PC-9 (cell line): ENCODE data around the gene SLC16A12. TPM values are rescaled to one million over a fixed set of nuclear protein-coding genes. Genes with fewer than 3 reads are reported as not detected.

Experiments
- BruUV-seq: library from RNA; stranded (reverse); fragments of 400-500 nt; replicated peaks from 2 replicates; lab custom pipeline; 2021; lab: Mats Ljungman, UMichigan
- CTCF ChIA-PET: fragments of 300-600 bp; sonication (Branson Sonifier 250); formaldehyde crosslinking; loops from one replicate; lab custom pipeline; 2022; ENCODE audit warnings: antibody characterized with exemption; lab: Charles Lee
- POLR2A ChIA-PET: fragments of 300-600 bp; sonication (Branson Sonifier 250); formaldehyde crosslinking; loops from one replicate; lab custom pipeline; 2022; ENCODE audit warnings: antibody characterized with exemption; ENCODE audit not compliant: unreplicated experiment; lab: Charles Lee
- DNase-seq, 2 experiments: peaks; one replicate each; pipeline versions ENCODE4 v3.0.0 to v3.0.0-alpha.2; 2015 to 2022; ENCODE audit warnings: mixed read lengths in 1 of 2
- H2AFZ ChIP-seq: fragments of 200-600 bp; sonication (generic); 2 replicates; pipeline ENCODE4 v1.8.1; 2017; ENCODE audit warnings: antibody characterized with exemption
- H3F3A ChIP-seq: fragments of 200-600 bp; sonication (generic); 2 replicates; pipeline ENCODE4 v1.8.1; 2017; ENCODE audit warnings: antibody characterized with exemption, mild to moderate bottlenecking, low read depth; ENCODE audit not compliant: insufficient read depth
- H3K27ac ChIP-seq: fragments of 200-600 bp; sonication (generic); 2 replicates; pipeline ENCODE4 v1.6.1; 2016; ENCODE audit warnings: mixed run types
- H3K27me3 ChIP-seq: fragments of 200-600 bp; sonication (generic); 2 replicates; pipeline ENCODE4 v1.6.1; 2016; ENCODE audit warnings: low read depth, mixed run types; ENCODE audit not compliant: insufficient read depth
- H3K36me3 ChIP-seq: fragments of 200-600 bp; sonication (generic); 2 replicates; pipeline ENCODE4 v1.6.1; 2016; ENCODE audit warnings: low read depth, mixed run types
- H3K4me1 ChIP-seq: fragments of 200-600 bp; sonication (generic); replicated peaks from 2 replicates; pipeline ENCODE4 v1.6.1; 2016; ENCODE audit warnings: mixed run types; ENCODE audit not compliant: insufficient read depth
- H3K4me2 ChIP-seq: fragments of 200-600 bp; sonication (generic); 2 replicates; pipeline ENCODE4 v1.6.1; 2017; ENCODE audit warnings: mixed run types
- H3K4me3 ChIP-seq: fragments of 200-600 bp; sonication (generic); 2 replicates; pipeline ENCODE4 v1.6.1; 2016; ENCODE audit warnings: mixed run types
- H3K79me2 ChIP-seq: fragments of 200-600 bp; sonication (generic); 2 replicates; pipeline ENCODE4 v1.6.1; 2017; ENCODE audit warnings: low read depth, mixed run types
- H3K9me2 ChIP-seq: fragments of 200-600 bp; sonication (generic); 2 replicates; pipeline ENCODE4 v1.8.1; 2017; ENCODE audit warnings: mild to moderate bottlenecking; ENCODE audit not compliant: insufficient read depth
- H3K9me3 ChIP-seq: fragments of 200-600 bp; sonication (generic); 2 replicates; pipeline ENCODE4 v1.8.1; 2016; ENCODE audit warnings: low read depth; ENCODE audit not compliant: insufficient read depth
- H4K20me1 ChIP-seq: fragments of 200-600 bp; sonication (generic); 2 replicates; pipeline ENCODE4 v1.8.1; 2017; ENCODE audit not compliant: insufficient read depth
- EZH2 ChIP-seq: fragments of 200-600 bp; sonication (generic); IDR thresholded peaks from 2 replicates; pipeline ENCODE4 v1.8.0; 2017; ENCODE audit warnings: antibody characterized with exemption, low read depth
- intact Hi-C: fragments of 100-400 bp; cut with micrococcal nuclease; formaldehyde crosslinking; loops from one replicate; pipeline ENCODE4 v1.10.0; 2022; ENCODE audit not compliant: unreplicated experiment
- total RNA-seq: library from RNA; stranded (reverse); gene quantifications from 2 replicates; pipeline ENCODE4 v1.2.3, GENCODE V29; 2021
- TF ChIP-seq, protein P1 (sequence below): fragments of 200-600 bp; sonication (generic); conservative IDR thresholded peaks from 2 replicates; pipeline ENCODE4 v1.6.1; 2017; ENCODE audit warnings: mixed run types, antibody characterized with exemption, mild to moderate bottlenecking, moderate library complexity

The SLC16A12 gene
- total RNA-seq, 1 experiment from 2014 or later = 0.74 TPM

GRCh38 chr10:89505640-89506275 is 29.6 kb downstream of the SLC16A12 start:
- no peaks in the 10 kb centered on the region for H3K4me1 ChIP-seq
- BruUV-seq = no TSS peak
- TF ChIP-seq EZH2 = no peak
- TF ChIP-seq, protein P1, sequence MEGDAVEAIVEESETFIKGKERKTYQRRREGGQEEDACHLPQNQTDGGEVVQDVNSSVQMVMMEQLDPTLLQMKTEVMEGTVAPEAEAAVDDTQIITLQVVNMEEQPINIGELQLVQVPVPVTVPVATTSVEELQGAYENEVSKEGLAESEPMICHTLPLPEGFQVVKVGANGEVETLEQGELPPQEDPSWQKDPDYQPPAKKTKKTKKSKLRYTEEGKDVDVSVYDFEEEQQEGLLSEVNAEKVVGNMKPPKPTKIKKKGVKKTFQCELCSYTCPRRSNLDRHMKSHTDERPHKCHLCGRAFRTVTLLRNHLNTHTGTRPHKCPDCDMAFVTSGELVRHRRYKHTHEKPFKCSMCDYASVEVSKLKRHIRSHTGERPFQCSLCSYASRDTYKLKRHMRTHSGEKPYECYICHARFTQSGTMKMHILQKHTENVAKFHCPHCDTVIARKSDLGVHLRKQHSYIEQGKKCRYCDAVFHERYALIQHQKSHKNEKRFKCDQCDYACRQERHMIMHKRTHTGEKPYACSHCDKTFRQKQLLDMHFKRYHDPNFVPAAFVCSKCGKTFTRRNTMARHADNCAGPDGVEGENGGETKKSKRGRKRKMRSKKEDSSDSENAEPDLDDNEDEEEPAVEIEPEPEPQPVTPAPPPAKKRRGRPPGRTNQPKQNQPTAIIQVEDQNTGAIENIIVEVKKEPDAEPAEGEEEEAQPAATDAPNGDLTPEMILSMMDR = no peak
- H3K4me2 ChIP-seq = no peak overlapping the region
- no peak overlapping the region for H3K4me3 ChIP-seq
- no peaks in the 10 kb centered on the region for H3K27me3 ChIP-seq
- no peak for DNase-seq
- no peak overlapping the region for H2AFZ ChIP-seq
- H3K9me3 ChIP-seq = no peaks in the 10 kb centered on the region
- no peaks in the 10 kb centered on the region for H3K9me2 ChIP-seq
- intact Hi-C loops = no loop called here
- no peaks in the 10 kb centered on the region for H3K79me2 ChIP-seq
- ChIA-PET POLR2A (no interaction called here), CTCF (no interaction called here)
- H3F3A ChIP-seq = no peaks in the 10 kb centered on the region
- H4K20me1 ChIP-seq = no peaks in the 10 kb centered on the region
- H3K27ac ChIP-seq = no peak overlapping the region
- H3K36me3 ChIP-seq = no peaks in the 10 kb centered on the region

GRCh38 chr10:89504691-89505090 is 30.7 kb downstream of the SLC16A12 start:
- Histone ChIP-seq H3F3A (no peaks in the 10 kb centered on the region), H3K36me3 (no peaks in the 10 kb centered on the region), H2AFZ (no peak overlapping the region), H3K9me2 (no peaks in the 10 kb centered on the region), H3K9me3 (no peaks in the 10 kb centered on the region), H3K4me1 (no peaks in the 10 kb centered on the region), H3K27ac (no peak overlapping the region), H4K20me1 (no peaks in the 10 kb centered on the region), H3K4me3 (no peak overlapping the region), H3K4me2 (no peak overlapping the region), H3K79me2 (no peaks in the 10 kb centered on the region), H3K27me3 (no peaks in the 10 kb centered on the region)
- TF ChIP-seq, protein P1 = no peak
- no peak for TF ChIP-seq EZH2
- ChIA-PET CTCF (no interaction called here), POLR2A (no interaction called here)
- intact Hi-C loops = no loop called here
- BruUV-seq = no TSS peak
- no peak for DNase-seq

DNA sequence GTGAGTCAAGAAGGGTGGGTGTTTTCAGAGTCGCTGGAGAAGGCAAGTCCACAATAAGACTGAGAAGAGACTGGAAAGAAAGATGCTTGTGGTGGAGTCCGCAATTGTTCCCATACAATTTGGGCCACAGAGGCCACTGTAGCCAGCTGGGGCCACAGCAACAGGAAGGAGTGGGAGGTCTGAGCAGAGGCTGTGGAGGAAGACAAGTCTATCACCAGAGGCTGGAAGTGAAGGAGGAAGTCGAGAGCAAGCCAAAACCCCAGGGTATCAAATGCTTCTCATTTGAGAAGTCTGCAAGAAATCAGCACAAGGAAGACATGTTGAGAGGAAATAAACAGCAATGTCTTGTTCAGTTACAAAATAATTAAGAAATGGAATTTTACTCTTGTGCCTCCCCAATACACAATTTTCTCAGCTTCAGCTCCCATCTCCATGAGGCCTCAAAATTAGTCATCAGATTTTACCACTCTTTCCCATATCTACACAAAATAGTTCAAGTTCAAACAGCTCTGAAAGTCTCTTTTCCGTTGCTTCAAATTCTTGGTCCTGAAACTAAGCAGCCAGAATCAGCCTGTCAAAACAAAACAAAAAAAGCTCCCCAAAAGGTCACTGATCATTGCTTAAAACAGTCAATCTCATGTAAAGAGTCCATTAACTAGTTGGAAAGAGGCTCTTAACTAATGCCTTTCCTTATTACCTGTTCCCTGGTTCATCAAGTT is 31.6 kb downstream of the SLC16A12 start:
- POLR2A ChIA-PET = no interaction called here
- CTCF ChIA-PET = no interaction called here
- Histone ChIP-seq H2AFZ (no peak overlapping the region), H3K4me2 (no peak overlapping the region), H3K9me3 (no peaks in the 10 kb centered on the region), H3K36me3 (no peaks in the 10 kb centered on the region), H3K27ac (no peak overlapping the region), H3K4me3 (no peak overlapping the region), H3K79me2 (no peaks in the 10 kb centered on the region), H3K9me2 (no peaks in the 10 kb centered on the region), H3F3A (no peaks in the 10 kb centered on the region), H4K20me1 (no peaks in the 10 kb centered on the region), H3K27me3 (no peaks in the 10 kb centered on the region), H3K4me1 (no peaks in the 10 kb centered on the region)
- no TSS peak for BruUV-seq
- intact Hi-C loops = no loop called here
- DNase-seq = no peak
- no peak for TF ChIP-seq EZH2
- TF ChIP-seq, protein P1 = no peak
